ENCODE data around the gene CHST11.
A peak's percentile ranks its signal among the peaks of the same experiment; 100 is the strongest.

Gene CHST11

DNA sequence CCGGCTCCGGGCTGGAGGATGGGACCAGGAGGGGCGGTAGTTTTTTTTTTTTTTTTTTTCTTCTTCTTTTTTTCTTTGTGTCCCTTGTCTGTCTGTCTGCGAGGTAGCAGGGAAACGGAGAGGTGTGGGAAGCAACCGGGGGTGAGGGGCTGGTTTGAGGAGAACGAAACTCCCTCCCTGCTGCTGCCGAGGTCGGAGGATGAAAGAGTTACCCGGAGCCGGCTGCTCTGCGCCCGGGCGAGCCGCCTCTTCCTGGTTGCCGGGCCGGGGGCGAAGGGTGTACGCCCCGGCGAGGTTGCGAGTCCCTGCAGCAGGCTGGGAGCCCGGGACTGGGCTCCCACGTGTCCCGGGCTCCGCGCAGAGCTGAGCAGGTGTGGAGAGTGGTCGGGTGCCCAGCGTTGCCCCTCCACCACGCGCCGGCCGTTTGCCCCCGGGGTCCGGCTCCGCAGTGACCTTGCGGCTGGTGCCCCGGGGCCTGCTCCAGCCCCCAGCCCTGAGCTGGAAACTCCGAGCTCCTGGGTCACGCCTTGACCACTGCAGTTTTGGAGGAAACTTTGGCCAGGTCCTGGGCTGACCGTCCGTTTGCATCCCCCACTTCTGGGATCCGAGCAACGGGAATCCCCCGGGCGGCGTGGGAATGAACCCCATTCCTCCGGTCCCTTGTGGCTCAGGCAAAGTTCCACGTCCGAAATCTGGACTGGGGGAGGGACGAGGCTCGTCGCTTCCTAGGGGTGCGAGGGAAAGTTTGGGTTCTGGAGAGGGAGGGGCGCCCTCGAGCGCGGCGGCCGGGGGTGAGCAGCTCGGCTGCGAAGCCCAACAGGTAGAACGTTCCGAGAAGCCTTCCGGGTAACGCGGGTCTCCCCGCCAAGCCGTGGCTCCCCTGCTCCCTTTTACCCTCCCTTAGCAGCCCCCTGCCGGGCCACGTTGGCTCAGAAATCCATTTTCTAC lies 1.3 kb downstream of the CHST11 start:
- peaks cover 0 to 20% of the 10 kb centered on the region in 2 donors for H3K27me3 ChIP-seq (ENCODE audit: control insufficient read depth in 1 of 2, insufficient read depth in 2 of 2, low read length in 2 of 2)
- peak overlapping the region; percentile 70 for H3K27ac ChIP-seq (ENCODE audit: low read depth, low read length)
- peak overlapping the region; percentile 85 to 88 for H3K4me3 ChIP-seq (ENCODE audit: low read depth in 1 of 2, low read length in 2 of 2)
- no peaks in the 10 kb centered on the region for H3K36me3 ChIP-seq (ENCODE audit: control insufficient read depth in 1 of 2, insufficient read depth in 2 of 2, low read length in 2 of 2)
- no peaks in the 10 kb centered on the region for H3K9me3 ChIP-seq (ENCODE audit: control insufficient read depth in 1 of 2, low read length in 2 of 2)
- peak overlapping the region; percentile 67 to 69 for H3K9ac ChIP-seq (ENCODE audit: low read depth in 1 of 2, low read length in 2 of 2)
- peaks cover 13 to 21% of the 10 kb centered on the region in 2 donors for H3K4me1 ChIP-seq (ENCODE audit: control insufficient read depth in 1 of 2, insufficient read depth in 2 of 2, low read length in 2 of 2)

DNA sequence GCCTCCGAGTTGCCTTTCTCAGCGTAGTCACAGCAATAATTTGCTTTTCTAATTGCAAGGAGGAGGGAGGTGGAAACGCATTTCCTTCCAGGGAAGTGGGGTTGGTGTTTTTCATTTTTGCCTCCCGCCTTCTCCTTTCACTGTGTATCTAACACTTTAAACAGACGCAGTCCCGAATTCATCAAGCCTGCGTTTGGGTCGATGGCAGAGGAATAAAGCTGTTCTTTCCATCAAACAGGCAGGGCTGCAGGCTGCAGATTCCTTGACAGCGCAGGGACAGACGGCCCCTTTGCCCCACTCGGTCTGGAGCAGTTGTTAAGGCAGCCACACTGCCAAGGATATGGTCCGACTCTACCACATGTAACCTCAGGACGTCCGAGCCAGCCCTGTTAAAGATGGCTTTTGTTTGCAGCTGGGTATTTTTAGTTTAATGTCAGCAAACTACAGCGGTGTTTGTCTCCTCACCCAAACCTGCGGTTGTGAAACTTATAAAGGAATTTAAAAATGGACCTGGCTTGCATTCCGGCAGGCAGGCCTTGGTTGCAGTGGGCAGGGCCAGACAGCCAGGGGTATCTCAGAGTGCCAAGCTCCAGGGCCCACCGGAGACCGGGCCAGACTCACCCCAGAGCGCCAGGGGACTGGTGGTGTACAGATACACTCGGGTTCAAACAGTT lies 2.1 kb downstream of the CHST11 start:
- Histone ChIP-seq H3K4me1 (ENCODE audit: control insufficient read depth in 1 of 2, insufficient read depth in 2 of 2, low read length in 2 of 2) (peaks cover 17 to 24% of the 10 kb centered on the region in 2 donors), H3K4me3 (ENCODE audit: low read depth in 1 of 2, low read length in 2 of 2) (peak overlapping the region; percentile 85 to 88), H3K9ac (ENCODE audit: low read depth in 1 of 2, low read length in 2 of 2) (peak overlapping the region; percentile 67 to 69), H3K27ac (ENCODE audit: low read depth, low read length) (peak overlapping the region; percentile 67), H3K27me3 (ENCODE audit: control insufficient read depth in 1 of 2, insufficient read depth in 2 of 2, low read length in 2 of 2) (peaks cover 0 to 20% of the 10 kb centered on the region in 2 donors), H3K9me3 (ENCODE audit: control insufficient read depth in 1 of 2, low read length in 2 of 2) (no peaks in the 10 kb centered on the region), H3K36me3 (ENCODE audit: control insufficient read depth in 1 of 2, insufficient read depth in 2 of 2, low read length in 2 of 2) (no peaks in the 10 kb centered on the region)

DNA sequence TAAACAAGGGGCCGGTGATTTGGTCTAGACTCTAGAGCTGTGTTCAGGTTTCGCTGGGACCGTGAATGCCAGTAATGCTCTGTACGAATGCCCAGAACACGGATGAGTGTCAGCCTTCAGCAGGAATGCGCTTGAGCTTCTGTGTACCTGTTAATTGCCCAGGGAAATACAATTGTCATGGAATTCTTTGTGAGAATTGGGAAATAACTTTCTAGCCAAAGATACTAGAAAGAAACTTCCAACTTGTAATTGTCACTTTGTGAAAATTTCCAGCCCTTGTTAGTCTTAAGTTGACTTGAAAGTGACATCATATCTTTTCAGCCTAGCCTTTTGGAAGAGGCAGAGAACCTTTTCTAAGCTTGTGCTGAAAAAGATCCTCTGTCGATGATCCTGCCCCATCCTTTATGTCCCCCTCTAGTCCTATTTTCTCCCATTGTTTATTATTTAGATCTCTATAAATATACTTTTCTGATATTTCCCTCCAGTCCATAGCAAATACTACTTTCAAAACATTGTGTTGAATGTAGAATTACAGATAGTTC lies 2.7 kb downstream of the CHST11 start:
- Histone ChIP-seq H3K9me3 (ENCODE audit: control insufficient read depth in 1 of 2, low read length in 2 of 2) (no peaks in the 10 kb centered on the region), H3K36me3 (ENCODE audit: control insufficient read depth in 1 of 2, insufficient read depth in 2 of 2, low read length in 2 of 2) (no peaks in the 10 kb centered on the region), H3K27me3 (ENCODE audit: control insufficient read depth in 1 of 2, insufficient read depth in 2 of 2, low read length in 2 of 2) (peaks cover 0 to 20% of the 10 kb centered on the region in 2 donors), H3K27ac (ENCODE audit: low read depth, low read length) (peak overlapping the region; percentile 67), H3K4me3 (ENCODE audit: low read depth in 1 of 2, low read length in 2 of 2) (peak overlapping the region; percentile 85 to 88), H3K4me1 (ENCODE audit: control insufficient read depth in 1 of 2, insufficient read depth in 2 of 2, low read length in 2 of 2) (peaks cover 17 to 26% of the 10 kb centered on the region in 2 donors), H3K9ac (ENCODE audit: low read depth in 1 of 2, low read length in 2 of 2) (peak overlapping the region; percentile 67 to 69)

DNA sequence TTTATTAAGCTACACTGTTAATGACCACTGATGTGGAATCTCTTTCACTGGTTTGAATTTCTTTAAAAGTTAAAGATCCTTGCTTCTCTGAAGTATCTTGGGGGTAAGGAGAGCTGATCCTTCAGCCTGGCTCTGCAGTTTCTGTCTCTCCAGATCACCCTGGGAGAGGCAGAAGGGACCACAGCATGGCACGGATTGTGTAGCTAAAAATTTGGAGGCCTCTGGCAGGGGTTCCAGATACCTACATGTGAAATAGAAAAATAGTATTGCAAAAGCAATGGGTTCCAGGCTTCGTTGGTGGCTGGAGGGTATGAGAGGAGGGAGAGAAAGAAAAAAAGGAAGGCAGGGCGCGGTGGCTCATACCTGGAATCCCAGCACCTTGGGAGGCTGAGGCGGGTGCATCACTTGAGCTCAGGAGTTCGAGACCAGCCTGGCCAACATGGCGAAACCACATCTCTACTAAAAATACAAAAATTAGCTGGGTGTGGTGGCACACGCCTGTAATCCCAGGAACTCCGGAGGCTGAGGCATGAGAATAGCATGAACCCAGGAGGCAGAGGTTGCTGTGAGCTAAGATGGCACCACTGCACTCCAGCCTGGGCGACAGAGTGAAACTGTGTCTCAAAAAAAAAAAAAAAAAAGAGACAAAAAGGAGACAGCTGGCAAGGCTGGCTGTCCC lies 3.4 kb downstream of the CHST11 start:
- H3K4me1 ChIP-seq (ENCODE audit: control insufficient read depth in 1 of 2, insufficient read depth in 2 of 2, low read length in 2 of 2) = peaks cover 22 to 31% of the 10 kb centered on the region in 2 donors
- no peaks in the 10 kb centered on the region for H3K9me3 ChIP-seq (ENCODE audit: control insufficient read depth in 1 of 2, low read length in 2 of 2)
- H3K9ac ChIP-seq (ENCODE audit: low read depth in 1 of 2, low read length in 2 of 2) = no peak overlapping the region
- H3K36me3 ChIP-seq (ENCODE audit: control insufficient read depth in 1 of 2, insufficient read depth in 2 of 2, low read length in 2 of 2) = no peaks in the 10 kb centered on the region
- peaks cover 0 to 13% of the 10 kb centered on the region in 2 donors for H3K27me3 ChIP-seq (ENCODE audit: control insufficient read depth in 1 of 2, insufficient read depth in 2 of 2, low read length in 2 of 2)
- peak overlapping the region; percentile 85 to 88 for H3K4me3 ChIP-seq (ENCODE audit: low read depth in 1 of 2, low read length in 2 of 2)
- H3K27ac ChIP-seq (ENCODE audit: low read depth, low read length) = no peak overlapping the region

DNA sequence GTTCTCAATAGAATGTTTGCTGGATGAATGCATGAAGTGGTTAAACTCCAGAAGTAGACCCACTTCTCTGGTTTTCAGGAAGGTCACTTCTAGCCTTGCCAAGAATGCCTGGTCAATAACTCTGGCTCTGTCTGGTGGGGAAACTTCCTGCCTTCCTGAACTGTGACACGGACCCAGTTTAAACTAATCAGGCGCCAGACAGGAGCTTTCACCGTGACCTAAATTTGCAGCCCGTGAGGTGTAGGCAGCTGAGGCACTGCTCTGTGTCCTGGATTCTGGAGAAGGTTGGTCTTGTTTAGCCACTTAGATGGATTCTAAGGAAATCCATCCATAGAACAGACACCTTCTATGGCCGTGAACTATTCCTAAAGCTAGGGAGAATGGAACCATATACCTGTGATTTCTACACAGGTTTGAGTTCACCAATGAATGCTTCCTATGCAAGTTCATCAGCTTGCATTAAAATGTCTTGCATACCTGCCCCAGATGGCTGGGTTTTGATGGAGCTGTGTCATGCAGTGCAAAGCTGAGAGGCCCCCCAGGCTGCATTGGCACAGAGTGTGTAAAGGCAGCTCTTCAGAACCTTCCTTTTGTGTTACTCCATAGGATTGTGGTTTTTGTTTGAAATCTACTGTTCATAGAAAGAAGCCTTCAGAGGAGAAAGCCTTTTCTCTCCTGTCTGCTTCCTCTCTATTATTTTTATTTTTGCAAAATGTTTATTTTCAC lies 4.4 kb downstream of the CHST11 start:
- peak overlapping the region in 1 of 2 donors; percentile 43 for H3K9ac ChIP-seq (ENCODE audit: low read depth in 1 of 2, low read length in 2 of 2)
- peaks cover 27% of the 10 kb centered on the region in 2 donors for H3K4me1 ChIP-seq (ENCODE audit: control insufficient read depth in 1 of 2, insufficient read depth in 2 of 2, low read length in 2 of 2)
- H3K4me3 ChIP-seq (ENCODE audit: low read depth in 1 of 2, low read length in 2 of 2) = peak overlapping the region; percentile 12 to 13
- no peaks in the 10 kb centered on the region for H3K36me3 ChIP-seq (ENCODE audit: control insufficient read depth in 1 of 2, insufficient read depth in 2 of 2, low read length in 2 of 2)
- H3K27ac ChIP-seq (ENCODE audit: low read depth, low read length) = peak overlapping the region; percentile 25
- peaks cover 0 to 10% of the 10 kb centered on the region in 2 donors for H3K27me3 ChIP-seq (ENCODE audit: control insufficient read depth in 1 of 2, insufficient read depth in 2 of 2, low read length in 2 of 2)
- H3K9me3 ChIP-seq (ENCODE audit: control insufficient read depth in 1 of 2, low read length in 2 of 2) = no peaks in the 10 kb centered on the region

DNA sequence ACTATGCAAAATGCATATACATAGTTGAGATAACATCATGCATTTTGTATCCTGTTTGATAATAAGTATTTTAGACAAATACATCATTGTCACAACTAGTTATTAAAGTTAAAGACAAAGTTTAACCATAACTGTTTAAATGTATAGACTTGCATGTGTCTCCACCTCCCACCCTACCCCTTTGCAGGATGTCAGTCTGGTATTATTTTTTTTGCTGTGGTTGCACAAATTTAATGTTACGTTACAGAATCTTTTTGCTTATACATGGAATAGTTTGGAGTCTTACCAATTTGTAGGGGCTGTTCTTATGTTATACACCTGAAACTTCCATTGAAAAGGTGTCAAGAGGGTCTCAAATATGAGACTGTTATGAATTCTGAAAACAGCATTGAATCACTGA lies 5.6 kb downstream of the CHST11 start:
- H3K9me3 ChIP-seq (ENCODE audit: control insufficient read depth in 1 of 2, low read length in 2 of 2) = no peaks in the 10 kb centered on the region
- no peak overlapping the region for H3K27ac ChIP-seq (ENCODE audit: low read depth, low read length)
- H3K36me3 ChIP-seq (ENCODE audit: control insufficient read depth in 1 of 2, insufficient read depth in 2 of 2, low read length in 2 of 2) = no peaks in the 10 kb centered on the region
- H3K4me3 ChIP-seq (ENCODE audit: low read depth in 1 of 2, low read length in 2 of 2) = peak overlapping the region in 1 of 2 donors; percentile 23
- H3K27me3 ChIP-seq (ENCODE audit: control insufficient read depth in 1 of 2, insufficient read depth in 2 of 2, low read length in 2 of 2) = peaks cover 0 to 8% of the 10 kb centered on the region in 2 donors
- H3K9ac ChIP-seq (ENCODE audit: low read depth in 1 of 2, low read length in 2 of 2) = no peak overlapping the region
- peaks cover 24 to 27% of the 10 kb centered on the region in 2 donors for H3K4me1 ChIP-seq (ENCODE audit: control insufficient read depth in 1 of 2, insufficient read depth in 2 of 2, low read length in 2 of 2)

DNA sequence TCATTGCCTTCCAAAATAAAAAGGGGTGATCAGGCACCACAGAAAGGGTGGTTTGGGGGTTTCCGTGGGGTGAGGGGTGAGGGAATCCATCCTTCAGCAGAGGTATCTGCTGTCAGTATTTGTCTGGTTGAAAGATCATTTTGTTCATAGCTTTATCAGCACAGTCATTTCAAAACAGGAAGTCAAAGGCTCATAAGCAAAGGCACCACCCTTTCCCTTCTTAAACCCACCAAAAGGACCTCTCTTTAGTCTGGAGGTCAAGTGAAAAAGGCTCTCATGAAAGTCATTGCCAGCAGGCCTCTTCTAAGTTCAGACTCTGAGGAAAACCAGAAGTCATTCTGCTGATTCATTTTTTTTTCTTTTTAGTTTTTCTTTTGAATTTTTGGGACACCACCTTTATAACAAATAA lies 6.2 kb downstream of the CHST11 start:
- H3K4me3 ChIP-seq (ENCODE audit: low read depth in 1 of 2, low read length in 2 of 2) = peak overlapping the region in 1 of 2 donors; percentile 23
- no peaks in the 10 kb centered on the region for H3K9me3 ChIP-seq (ENCODE audit: control insufficient read depth in 1 of 2, low read length in 2 of 2)
- peaks cover 0 to 6% of the 10 kb centered on the region in 2 donors for H3K27me3 ChIP-seq (ENCODE audit: control insufficient read depth in 1 of 2, insufficient read depth in 2 of 2, low read length in 2 of 2)
- no peak overlapping the region for H3K9ac ChIP-seq (ENCODE audit: low read depth in 1 of 2, low read length in 2 of 2)
- H3K27ac ChIP-seq (ENCODE audit: low read depth, low read length) = peak overlapping the region; percentile 30
- no peaks in the 10 kb centered on the region for H3K36me3 ChIP-seq (ENCODE audit: control insufficient read depth in 1 of 2, insufficient read depth in 2 of 2, low read length in 2 of 2)
- peaks cover 24 to 27% of the 10 kb centered on the region in 2 donors for H3K4me1 ChIP-seq (ENCODE audit: control insufficient read depth in 1 of 2, insufficient read depth in 2 of 2, low read length in 2 of 2)

DNA sequence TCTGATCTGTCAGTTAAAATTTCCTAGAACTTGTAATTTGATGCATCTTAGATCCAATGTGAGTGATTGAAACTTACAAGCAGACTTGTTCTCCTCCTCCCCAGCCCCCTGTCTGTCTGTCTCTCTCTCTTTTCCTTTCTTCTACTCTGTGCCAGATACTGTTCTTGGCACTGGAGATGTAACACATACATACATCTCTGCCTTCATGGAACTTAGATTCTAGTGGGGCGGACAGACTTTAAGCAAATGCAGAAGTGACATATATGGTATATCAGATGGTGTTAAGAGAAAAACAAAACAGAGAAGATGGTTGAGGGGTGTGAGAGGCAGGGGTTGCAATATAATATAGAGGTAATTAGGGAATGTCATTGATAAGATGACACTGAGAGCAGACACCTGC lies 6.6 kb downstream of the CHST11 start:
- no peaks in the 10 kb centered on the region for H3K36me3 ChIP-seq (ENCODE audit: control insufficient read depth in 1 of 2, insufficient read depth in 2 of 2, low read length in 2 of 2)
- peak overlapping the region; percentile 30 for H3K27ac ChIP-seq (ENCODE audit: low read depth, low read length)
- H3K4me1 ChIP-seq (ENCODE audit: control insufficient read depth in 1 of 2, insufficient read depth in 2 of 2, low read length in 2 of 2) = peaks cover 24 to 31% of the 10 kb centered on the region in 2 donors
- peaks cover 0 to 6% of the 10 kb centered on the region in 2 donors for H3K27me3 ChIP-seq (ENCODE audit: control insufficient read depth in 1 of 2, insufficient read depth in 2 of 2, low read length in 2 of 2)
- H3K4me3 ChIP-seq (ENCODE audit: low read depth in 1 of 2, low read length in 2 of 2) = no peak overlapping the region
- H3K9me3 ChIP-seq (ENCODE audit: control insufficient read depth in 1 of 2, low read length in 2 of 2) = no peaks in the 10 kb centered on the region
- no peak overlapping the region for H3K9ac ChIP-seq (ENCODE audit: low read depth in 1 of 2, low read length in 2 of 2)

DNA sequence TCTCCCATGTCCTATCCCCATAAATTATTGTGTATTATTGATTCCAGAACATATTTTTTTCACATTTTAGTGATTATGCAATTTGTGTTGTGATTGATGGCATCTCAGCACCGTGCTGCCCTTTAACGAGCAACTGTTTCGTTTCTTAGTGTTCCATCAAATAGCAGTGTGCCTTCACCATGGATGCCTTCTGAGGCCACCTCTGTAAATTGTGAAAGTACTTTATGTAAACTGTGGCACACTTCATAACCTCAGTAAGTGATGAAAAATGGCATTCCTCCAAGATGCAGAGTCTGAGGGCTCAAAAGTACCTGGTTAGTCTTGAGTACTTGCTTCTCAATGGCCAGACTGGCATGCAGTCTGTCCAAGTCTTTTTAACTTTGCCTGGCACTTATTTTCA lies 8.2 kb downstream of the CHST11 start:
- Histone ChIP-seq H3K4me1 (ENCODE audit: control insufficient read depth in 1 of 2, insufficient read depth in 2 of 2, low read length in 2 of 2) (peaks cover 23 to 33% of the 10 kb centered on the region in 2 donors), H3K9me3 (ENCODE audit: control insufficient read depth in 1 of 2, low read length in 2 of 2) (no peaks in the 10 kb centered on the region), H3K36me3 (ENCODE audit: control insufficient read depth in 1 of 2, insufficient read depth in 2 of 2, low read length in 2 of 2) (no peaks in the 10 kb centered on the region), H3K27ac (ENCODE audit: low read depth, low read length) (no peak overlapping the region), H3K27me3 (ENCODE audit: control insufficient read depth in 1 of 2, insufficient read depth in 2 of 2, low read length in 2 of 2) (no peaks in the 10 kb centered on the region), H3K9ac (ENCODE audit: low read depth in 1 of 2, low read length in 2 of 2) (no peak overlapping the region), H3K4me3 (ENCODE audit: low read depth in 1 of 2, low read length in 2 of 2) (no peak overlapping the region)
